Measurements from ENCODE around the gene CABLES1.

DNA sequence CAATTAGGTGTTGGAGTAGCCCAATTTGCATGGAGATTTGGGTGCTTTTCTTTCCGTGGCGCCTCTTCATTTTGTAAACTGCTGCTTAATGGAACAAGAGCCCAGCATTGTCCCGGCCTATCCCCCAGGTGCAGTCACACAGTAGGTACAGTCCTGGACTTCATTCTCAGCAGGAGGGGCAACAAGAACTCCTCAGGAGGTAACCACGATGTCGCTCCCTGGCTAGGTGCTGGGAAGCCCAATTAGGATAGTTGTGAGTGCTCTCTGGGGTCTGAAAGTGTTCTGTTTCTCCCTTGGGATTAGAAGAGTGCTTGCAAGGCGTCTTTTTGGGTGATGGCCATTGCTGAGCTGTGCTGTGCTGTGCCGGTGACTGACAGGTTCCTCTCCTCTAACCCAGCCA, 53.8 kb downstream of the CABLES1 start:
- TF ChIP-seq, protein P1, sequence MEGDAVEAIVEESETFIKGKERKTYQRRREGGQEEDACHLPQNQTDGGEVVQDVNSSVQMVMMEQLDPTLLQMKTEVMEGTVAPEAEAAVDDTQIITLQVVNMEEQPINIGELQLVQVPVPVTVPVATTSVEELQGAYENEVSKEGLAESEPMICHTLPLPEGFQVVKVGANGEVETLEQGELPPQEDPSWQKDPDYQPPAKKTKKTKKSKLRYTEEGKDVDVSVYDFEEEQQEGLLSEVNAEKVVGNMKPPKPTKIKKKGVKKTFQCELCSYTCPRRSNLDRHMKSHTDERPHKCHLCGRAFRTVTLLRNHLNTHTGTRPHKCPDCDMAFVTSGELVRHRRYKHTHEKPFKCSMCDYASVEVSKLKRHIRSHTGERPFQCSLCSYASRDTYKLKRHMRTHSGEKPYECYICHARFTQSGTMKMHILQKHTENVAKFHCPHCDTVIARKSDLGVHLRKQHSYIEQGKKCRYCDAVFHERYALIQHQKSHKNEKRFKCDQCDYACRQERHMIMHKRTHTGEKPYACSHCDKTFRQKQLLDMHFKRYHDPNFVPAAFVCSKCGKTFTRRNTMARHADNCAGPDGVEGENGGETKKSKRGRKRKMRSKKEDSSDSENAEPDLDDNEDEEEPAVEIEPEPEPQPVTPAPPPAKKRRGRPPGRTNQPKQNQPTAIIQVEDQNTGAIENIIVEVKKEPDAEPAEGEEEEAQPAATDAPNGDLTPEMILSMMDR (IDR thresholded peaks at IDR 0.05; ENCODE audit: borderline replicate concordance, extremely low read depth, low read length, poor library complexity, severe bottlenecking) = no peak
- TF ChIP-seq EZH2 (IDR thresholded peaks at IDR 0.05; ENCODE audit: borderline replicate concordance, low read depth, low read length, severe bottlenecking) = no peak
